ENCODE measurements around the gene L1CAM.

L1CAM gene

DNA sequence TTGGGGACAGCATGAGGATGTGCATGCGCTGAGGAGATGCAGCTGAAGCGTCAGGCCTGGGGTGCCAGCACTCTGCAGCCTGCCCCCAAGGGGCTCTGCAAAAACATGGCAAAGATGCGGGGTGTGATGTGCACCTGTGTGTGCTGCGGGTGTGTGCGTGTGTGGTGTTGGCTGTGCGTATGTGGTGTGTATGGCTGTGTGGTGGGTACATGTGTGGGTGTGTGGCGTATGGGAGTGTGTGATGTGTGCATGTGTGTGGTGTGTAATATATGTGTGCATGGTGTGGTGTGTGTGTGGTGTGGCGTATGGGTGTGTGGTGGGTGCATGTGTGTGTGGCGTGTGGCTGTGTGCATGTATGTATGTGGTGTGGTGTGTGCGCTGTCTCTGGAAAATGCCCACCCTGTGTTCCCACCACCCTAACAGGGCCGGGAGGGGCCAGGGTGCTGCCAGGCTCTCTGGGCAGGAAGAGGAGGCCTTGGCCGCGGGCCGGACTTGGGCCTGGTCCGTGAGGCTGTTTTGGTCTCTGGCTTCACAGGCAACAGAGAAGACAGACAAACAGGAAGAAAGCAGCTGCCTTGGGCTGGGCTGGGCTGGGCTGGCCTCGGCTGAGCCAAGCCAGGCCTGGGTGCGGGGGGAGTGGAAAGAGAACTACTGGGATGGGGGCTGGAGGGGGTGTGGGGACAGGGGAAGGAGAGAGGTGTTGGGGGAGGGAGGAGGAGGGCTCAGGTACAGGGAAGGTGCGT, 17.4 kb upstream of the L1CAM start:
- no peak for DNase-seq

DNA sequence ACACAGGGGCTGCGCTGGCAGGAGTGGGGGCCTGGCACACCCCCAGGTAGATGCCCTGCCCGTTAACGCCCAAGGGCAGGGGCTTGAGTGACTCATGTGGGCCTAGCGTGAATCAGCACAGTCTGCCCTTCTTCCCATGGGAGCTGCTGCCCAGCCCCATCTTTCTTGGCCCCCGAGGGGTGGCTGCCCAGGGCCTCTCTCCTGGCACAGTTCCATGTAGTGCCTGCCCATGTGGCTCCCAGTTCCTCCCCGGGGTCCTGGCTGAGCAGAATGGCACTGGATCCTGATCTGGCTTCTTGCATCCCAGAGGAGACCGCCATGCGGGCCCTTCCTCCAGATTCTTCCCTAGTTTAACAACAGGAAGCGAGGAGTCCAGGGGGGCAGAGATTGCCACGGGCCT, 16.4 kb upstream of the L1CAM start:
- no peak for DNase-seq

DNA sequence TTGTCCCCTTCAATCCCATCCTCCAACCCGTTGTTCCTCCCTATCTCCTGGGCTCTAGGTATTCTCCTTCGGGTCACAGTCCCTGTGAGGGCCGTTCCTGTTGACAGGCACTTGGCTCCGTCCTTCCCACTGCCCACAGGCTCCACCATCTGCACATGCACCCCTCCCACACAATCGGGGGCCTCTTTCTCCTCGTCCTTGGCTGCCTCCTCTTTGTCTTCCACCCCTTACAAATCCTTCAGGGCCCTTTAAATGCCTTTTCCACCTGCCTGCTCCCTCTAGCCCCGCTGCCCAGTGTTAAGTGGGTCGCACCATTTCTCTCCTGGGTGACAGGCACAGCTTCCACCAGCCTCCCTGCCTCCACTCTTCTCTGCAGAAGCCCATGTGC, 15.8 kb upstream of the L1CAM start:
- no peak for DNase-seq

DNA sequence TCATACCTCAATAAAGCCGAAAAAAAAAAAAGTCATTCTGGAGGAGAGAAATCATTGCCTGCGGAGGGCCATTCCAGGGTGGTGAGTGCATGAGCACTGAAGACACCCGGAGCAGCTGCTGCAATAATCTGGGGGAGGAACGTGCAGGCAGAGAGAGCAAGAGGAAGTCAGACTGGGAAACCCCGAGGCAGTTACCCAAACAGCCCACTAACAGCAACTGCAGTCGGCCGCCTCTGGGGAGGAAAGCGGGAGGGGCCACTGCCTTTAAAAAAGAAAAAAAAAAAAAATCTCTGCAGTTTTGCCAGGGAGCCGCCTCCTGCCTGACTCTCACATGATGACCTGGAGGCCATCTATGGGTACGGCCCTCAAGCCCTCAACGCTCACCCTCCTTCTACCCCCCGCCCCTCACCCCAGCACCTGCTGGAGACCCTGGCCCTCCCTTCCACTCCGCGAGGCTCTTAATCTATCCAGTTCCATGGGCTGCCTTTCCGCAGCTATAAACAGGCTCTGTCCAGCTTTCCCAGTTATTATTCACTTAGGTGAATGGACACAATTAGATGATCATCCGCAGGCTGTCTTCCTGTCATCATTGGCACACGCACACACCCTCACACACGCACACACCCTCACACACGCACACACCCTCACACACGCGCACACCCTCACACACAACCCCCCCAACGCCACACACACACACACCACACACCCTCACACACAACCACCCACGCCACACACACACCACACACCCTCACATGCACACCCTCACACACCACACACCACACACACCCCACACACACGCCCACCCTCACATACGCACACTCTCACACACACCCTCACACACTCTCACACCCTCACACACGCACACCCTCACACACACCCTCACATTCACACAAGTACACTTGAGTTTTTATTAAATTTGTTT, 15.1 kb upstream of the L1CAM start:
- DNase-seq, result peak; percentile 55

DNA sequence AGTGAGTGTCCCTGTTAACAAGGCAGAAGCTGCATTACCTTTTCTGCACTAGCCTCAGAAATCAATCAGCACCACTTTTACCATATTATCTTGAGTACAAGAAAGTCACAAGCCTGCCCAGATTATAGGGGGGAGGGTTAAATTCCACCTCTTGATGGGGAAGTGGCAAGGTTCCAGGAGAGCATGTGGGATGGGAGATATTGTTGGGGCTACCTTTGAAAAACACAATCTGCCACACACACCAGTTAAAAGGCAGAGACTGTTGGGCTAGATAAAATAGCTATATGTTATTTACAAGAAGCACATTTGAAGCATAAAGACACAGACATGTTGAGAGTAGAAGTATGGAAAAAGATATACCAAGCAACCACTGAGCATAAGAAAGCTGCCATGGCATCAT, 11.9 kb upstream of the L1CAM start:
- no peak for DNase-seq

DNA sequence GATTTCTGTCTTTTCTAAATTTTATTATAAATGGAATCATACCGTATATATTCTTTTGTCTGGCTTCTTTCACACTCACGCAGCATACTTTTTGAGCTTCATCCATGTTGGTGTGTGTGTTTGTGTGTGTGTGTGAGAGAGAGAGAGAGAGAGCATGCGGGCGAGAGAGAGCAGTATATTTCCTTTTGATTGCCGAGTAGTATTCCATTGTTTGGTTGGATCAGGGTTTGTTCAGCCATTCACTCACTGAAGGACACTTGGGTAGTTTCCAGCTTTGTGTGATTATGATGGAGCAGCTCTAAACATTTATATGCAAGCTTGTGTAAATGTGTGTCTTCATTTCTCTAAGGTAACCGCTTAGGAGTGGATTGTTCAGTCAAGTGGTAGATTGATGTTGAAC, 3.1 kb upstream of the L1CAM start:
- peak; percentile 50 for DNase-seq

DNA sequence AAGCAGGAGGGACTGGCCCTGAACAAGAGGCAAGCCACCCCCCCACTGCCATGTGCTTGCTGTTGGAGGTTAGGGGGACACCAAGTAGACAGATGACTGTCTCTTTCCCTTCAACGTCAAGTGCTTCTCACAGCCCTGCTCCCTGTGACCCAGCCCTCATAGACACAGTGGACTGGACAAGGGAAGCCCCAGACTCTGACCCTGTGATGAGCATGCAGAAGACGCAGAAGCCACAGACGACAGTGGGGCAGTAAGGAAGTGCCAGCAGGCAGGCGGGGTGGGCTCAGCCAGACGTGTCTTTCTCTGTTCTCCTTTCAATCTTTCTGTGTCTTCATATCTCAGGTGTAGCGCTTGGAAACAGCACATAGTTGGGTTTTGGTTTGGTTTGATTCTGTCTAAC, 2.4 kb upstream of the L1CAM start:
- DNase-seq, result no peak

DNA sequence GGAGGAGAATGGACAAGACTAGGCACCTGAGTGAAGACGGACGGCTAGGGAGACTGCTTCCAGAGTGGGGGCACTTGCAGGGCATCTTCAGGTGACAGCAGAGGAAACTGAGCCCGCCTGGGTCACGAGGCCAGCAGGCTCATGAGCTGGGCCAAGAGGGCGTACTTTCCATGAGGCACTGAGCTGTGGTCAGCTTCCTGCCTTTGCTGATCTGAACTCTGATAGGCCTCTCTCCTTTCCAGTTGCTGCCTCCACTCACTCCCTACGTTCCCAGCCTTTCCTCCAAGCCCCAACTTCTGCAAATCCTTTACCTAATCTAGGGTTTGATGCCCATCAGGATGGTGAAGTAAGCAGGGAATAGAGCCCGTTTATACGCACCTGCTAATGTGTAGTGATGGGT, 1.4 kb upstream of the L1CAM start:
- no peak for DNase-seq

DNA sequence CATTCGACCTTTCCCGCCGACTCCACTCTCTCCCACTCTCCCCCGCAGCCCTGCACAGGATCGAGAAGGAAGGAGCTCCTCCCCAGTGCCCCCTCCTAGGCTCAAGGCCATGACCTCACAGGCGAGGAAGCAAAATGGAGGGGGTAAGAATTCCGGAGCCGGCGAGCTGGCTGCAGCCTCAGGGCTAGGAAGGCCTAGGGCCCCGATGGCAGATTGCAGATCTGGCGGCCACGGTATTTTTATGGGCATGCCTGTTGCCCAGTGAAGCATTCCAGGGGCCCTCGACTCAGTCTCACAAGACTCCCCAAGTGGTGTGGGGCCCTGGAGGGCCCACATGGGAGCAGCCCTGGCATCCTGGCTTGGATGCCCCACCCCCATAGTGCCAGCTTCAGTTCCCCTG, 942 bp upstream of the L1CAM start:
- no peak for DNase-seq

DNA sequence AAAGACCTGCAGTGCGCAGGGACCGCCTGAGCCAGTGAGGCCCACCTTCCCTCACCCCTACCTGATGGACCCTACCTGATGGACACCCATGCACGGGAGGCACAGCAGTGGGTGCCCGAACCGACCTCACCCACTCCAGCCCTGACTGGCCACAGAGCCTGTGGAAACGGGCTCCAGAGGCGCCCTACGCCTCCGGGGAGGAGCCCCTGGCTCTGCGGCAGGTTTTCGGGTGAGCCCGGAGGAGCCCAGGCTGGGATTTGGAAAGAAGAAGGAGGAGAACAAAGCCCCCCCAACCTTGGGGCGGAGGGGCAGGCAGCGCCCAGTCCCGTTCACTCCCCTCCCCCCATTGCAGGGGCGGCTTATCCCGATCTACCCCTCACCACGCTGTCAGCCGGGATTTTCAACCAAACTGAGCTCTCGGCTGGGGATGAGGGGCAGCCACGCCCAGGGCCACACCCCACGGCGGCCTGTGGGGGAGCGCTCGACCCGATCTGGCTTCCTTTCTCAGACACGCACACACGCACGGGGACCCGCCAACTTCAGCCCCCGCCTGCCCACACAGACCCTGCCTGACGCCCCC, 675 bp downstream of the L1CAM start:
- no peak for DNase-seq

DNA sequence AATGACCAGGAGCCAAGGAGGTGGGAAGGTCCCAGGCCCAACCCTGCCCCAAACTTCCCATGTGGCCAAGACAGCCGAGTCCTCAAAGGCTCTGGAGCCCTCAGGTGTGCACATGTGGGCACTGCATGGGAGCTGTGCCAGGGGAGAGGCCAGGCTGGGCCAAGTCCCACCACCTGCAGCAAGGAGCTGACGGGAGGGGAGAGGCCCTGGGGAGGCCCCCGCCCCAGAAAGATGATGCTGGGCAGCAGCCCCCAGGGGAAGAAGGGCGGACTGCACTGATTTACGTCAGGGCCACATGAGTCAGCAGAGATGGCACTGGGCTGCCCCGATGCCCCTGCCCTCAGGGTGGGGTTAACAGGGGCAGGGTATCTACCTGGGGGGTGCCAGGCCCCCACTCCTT, 1.4 kb downstream of the L1CAM start:
- no peak for DNase-seq

DNA sequence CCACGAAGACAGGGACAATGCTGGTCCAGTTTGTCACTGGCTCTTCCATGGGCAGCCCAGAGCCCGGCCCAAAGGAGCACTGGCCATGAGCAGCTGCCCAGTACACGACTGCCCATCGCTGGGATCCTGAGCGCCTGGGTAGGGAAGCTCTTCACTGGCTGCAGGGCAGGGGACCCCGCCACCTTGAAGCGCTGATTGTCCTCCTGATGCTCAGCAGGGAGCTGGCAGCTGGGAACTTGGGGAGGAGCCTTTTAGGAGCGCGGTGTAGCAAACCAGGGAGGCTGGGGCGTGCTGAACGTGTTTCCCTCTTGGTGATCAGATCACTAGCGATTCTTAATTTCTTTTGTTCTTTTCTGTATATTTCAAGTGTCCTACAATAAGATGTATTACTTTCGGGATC, 1.8 kb downstream of the L1CAM start:
- no peak for DNase-seq

DNA sequence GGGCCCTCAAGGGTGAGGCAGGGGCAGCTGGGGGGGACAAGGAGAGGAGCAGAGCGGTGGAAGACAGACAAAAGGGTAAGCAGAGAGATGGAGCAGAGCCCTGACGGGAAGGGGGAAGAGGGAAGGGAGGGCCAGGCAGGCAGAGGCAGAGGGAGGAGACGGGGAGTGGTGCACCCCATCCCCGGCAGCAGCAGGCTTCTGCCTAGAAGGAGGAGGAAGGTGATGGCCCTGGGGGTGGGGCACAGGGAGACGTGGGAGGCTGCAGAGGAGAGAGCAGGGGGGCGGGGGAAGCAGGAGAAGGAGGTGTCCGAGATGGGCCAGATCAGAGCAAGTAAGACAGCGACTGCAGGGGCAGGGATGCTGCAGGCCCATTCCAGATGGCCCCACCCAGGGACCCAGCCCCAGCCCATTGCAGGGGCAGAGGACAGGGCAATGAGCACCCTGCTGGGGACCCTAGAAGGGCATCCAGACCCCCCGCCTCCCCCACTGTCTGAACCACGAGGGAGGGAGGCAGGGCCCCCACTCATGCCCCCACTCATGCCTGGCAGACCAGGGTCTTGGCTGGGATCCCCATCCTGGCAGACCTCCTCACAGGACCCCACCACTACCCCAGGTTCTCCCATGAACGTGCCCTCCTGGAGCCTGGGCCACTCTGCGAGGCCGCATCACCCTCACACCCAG, 2.7 kb downstream of the L1CAM start:
- DNase-seq, result no peak

DNA sequence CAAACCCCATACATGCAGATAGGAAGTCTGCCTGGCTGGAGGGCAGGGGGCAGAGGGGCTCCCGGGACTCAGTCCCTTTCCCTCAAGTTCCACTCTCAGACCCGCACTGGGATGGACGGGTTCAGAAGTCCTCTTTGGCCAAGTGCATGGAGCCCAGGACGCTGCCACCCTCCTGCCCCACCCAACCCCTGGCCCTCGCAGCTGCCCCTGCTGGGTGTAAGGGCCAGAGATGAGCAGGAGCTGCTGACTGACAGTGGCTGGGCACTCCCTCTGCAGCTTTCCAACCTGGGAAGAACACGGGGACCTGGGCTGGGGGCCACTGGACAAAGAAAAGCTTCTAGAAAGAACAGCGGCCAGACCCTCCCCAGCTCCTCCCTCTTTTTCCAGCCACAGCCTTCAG, 3.4 kb downstream of the L1CAM start:
- DNase-seq, result no peak

DNA sequence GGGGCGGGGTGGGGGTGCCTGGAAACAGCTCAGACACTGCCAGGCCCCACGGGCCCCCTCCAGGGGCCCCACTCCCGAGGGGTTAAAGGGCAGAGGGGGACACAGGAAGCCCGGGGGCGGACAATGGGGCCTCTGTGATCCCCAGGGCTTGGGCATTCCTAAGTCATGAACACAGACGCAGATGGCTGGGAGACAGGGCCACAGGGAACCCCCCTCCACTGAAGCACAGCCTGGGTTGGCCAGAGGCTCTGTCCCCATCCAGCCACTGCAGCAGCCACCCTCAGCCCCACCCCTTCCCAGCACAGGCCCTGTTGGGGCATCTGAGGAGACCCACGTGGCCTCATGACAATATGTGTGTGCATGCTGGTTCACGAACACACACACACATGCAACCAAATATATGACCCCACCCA, 3.9 kb downstream of the L1CAM start:
- no peak for DNase-seq

DNA sequence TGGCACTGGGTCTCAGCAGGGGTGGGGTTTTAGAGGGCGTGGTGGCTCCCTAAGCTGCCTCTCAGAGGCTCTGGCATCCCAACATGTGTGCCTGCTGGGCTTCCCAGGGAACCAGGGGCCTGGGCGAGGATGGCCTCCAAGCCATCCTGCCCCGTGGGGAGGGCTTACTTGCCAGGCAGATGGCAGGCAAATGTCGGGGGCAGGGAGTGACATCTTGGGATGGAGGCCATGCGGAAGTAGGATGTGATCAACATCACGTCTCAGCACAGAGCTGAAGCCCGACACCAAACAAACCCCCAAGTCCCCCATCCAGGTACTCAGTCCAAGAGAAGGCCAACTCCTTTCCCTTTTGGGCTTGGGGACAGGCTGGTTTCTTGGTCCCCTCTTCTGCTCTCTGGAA, 4.7 kb downstream of the L1CAM start:
- DNase-seq, result no peak

DNA sequence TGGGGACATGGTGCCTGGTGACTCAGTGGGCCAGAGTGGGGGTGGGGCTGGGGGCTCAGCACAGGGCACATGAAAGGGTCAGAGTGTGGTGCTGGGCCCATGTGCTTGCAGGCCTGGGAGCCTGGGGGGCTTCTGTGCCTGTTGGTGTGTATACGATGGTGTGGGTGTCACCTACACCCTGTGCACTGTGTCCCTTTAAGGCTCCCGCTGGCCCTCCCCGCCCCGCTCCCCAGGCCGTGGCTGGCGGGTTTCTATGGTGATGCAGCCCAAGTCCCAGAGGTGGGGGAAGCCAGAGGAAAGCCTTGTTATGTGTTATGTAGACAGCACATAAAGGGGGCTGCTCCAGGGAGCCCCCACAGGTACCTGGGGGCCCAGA, 5.5 kb downstream of the L1CAM start:
- no peak for DNase-seq

DNA sequence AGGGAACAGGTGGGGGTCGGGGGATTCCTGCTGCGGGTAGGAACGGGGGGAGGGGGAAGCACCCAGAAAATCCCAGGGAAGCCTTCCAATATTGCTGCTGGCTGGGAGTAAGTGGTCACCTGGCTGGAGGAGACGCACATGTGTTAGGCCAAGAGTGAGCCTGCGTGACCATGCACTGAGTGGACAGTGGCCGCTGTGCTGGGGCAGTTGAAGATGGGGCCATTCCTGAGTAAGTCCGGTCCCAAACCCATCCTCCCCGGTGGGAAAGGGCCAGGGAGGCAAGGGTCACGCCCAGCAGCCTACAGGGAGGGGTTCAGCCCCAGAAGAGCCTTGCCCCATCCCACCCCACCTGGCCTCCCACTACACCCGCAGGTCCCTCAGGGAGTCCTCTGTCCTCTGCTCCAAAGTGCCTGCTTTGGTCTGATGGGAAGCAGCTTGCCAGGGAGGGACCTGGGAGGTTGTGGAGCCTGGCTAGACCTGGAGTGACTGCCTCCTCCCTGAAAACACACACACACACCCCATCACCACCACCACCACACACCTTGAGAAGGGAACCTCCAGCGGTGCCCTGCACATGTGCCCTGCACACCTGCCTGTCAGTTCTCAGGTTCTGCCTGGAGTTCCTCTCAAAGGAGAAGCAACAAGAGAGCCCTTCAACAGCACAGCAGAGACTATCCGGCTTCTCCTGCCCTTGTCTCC, 6.1 kb downstream of the L1CAM start:
- no peak for DNase-seq

DNA sequence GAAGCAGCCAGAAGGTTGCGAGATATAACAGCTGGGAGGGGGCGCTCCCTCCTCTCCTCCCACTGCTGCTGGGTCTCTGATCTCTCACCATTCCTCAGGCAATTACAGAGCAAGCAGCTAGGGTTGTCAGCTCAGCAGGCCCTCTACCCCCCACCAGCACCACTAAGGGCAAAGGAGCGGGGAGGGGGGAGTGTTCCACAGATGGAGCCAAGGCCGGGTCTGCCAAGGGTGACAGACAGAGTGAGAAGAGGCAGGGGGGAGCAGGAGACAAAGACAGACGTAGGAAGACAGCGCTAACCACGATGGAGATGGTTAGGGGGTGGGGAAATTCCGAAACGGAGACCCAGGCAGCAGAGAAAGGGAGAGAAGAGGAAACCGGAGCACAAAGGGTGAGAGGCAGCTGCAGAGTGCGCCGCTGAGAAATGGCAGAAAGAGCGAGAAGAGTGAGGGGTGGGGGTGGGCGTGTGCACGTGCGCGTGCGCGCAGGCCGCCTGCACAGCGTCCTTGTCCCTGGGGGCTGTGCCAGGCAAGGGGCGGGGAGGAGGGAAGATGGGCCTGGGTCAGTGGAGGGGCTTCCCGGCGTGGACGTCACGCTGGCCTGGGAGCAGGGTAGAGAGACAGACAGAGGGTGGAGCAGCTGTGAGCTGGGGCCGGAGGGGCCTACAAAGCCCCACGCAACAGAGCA, 6.9 kb downstream of the L1CAM start:
- DNase-seq, result no peak

DNA sequence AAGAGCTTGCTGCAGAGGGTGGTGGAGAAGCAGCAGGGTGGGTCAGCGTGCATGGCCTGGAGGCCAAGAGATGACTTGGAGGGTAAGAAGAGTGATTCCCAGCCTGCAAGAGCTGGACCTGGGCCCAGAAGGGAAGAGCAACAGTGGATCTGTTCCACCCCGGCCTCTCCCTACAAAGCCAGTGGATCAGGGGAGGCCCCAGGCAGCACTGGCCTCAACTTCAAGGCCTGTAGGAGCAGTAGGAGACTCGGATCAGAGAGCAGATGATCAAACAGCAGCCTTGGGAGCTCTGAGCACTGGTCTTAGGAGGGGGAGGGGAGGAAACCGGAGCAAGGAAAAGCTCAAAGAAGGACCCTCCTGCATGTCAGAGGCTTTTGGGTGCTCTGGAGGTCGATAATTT, 7.6 kb downstream of the L1CAM start:
- DNase-seq, result no peak

DNA sequence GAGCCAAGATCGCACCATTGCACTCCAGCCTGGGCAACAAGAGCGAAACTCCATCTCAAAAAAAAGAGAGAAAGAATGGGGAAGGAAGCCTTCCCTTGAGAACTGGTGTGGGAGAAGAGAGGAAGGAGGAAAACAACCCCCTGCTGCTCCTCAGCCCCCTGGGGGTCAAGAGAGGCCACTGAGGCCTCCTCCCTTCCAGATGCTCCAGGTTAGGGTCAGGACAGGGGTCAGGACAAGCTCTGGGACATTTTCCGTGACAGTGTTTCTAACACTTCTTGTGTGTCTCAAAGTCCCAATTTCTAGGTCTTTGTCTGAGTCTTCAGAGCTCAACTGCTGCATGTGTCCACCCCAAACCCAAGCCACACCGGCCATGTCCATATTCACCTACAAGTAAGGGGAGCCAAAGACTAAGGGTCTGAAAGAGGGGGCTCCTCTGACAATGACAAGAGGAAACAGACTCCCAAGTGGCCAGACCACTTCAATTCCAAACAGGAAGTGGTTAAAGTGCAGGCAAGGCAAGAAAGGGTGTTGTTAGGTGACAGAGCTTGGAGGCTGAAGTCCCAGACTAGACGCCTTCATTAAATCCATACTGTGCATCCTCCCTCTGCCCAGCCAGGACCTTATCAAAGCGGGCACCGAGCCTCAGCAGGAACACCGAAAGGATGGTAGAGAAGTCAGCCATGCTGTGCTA, 8.3 kb downstream of the L1CAM start:
- no peak for DNase-seq

DNA sequence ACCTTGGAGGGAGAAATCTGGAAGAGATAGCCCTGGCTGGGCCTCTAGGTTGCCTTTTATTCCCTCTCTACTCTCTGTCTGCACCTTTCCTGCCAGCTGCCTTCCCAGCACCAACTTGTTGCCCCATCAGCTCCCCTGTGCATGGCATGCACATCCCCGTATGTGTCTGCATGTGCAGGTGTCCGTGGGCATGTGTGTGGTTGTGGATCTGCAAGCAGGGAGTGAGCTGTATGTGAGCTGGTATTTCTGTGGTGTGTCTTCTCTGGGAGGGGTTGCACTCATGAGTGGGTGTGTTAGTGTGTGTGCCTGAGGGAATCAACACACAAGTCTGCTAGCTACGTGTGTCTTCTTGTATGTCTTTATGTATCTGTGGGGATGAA, 9.9 kb downstream of the L1CAM start:
- no peak for DNase-seq
